ENCODE results near the gene GPR45.

DNA sequence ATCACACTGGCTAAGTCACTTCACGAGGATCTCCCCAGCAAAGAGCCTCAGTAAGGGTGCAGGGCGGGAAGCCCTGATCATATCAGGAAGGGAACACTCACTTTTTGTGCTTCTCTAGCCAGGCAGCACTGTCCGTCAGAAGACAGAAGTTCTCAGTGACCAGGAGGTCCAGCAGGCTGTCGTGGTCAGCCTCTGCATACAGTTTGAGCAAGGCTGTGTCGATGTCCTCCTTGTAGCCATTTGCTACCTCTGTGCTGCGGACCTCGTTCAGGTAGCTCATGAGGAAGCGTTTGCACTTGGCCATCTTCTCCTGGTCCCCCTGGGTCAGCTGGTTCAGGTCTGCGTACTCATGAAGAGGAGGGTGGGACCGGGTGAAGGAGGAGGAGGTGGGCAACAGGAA, 38.7 kb downstream of the GPR45 start:
- no peak for TF ChIP-seq CTCF (IDR thresholded peaks at IDR 0.05; ENCODE audit: insufficient read depth, low read depth, low read length)
- TF ChIP-seq EZH2 (IDR thresholded peaks at IDR 0.05; ENCODE audit: insufficient read depth, low read length), result no peak
